H54 (cell line): ENCODE results near the gene C1orf56.

ENCODE experiments used
- DNase-seq: peaks from one replicate; pipeline ENCODE4 v3.0.0; 2011; ENCODE audit warnings: low spot score, mixed read lengths; ENCODE audit not compliant: insufficient read length
- FAIRE-seq: peaks from 3 replicates; lab custom pipeline; 2011; peaks lifted over from hg19 to GRCh38; lab: Jason Lieb, UNC
- POLR2A ChIP-seq: IDR thresholded peaks from 2 replicates; pipeline ENCODE4 v1.6.1; 2011; ENCODE audit warnings: low read depth, mild to moderate bottlenecking, low read length

The C1orf56 gene

DNA sequence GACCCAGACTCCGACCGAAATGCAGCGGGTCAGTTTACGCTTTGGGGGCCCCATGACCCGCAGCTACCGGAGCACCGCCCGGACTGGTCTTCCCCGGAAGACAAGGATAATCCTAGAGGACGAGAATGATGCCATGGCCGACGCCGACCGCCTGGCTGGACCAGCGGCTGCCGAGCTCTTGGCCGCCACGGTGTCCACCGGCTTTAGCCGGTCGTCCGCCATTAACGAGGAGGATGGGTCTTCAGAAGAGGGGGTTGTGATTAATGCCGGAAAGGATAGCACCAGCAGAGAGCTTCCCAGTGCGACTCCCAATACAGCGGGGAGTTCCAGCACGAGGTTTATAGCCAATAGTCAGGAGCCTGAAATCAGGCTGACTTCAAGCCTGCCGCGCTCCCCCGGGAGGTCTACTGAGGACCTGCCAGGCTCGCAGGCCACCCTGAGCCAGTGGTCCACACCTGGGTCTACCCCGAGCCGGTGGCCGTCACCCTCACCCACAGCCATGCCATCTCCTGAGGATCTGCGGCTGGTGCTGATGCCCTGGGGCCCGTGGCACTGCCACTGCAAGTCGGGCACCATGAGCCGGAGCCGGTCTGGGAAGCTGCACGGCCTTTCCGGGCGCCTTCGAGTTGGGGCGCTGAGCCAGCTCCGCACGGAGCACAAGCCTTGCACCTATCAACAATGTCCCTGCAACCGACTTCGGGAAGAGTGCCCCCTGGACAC, 534 bp downstream of the C1orf56 start:
- DNase-seq: peak; percentile 86
- no peak for FAIRE-seq
- TF ChIP-seq POLR2A: peak; percentile 61

DNA sequence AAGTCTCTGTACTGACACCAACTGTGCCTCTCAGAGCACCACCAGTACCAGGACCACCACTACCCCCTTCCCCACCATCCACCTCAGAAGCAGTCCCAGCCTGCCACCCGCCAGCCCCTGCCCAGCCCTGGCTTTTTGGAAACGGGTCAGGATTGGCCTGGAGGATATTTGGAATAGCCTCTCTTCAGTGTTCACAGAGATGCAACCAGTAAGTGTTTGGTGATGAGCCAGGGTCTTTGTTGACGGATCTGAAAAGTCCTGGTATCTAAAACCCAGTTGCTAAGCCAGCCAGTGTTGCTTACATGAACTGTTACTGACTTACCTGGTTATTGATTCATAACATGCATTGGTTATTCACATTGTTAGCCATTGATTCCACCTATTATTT, 1.1 kb downstream of the C1orf56 start:
- no peak for DNase-seq
- no peak for FAIRE-seq
- TF ChIP-seq POLR2A: no peak

DNA sequence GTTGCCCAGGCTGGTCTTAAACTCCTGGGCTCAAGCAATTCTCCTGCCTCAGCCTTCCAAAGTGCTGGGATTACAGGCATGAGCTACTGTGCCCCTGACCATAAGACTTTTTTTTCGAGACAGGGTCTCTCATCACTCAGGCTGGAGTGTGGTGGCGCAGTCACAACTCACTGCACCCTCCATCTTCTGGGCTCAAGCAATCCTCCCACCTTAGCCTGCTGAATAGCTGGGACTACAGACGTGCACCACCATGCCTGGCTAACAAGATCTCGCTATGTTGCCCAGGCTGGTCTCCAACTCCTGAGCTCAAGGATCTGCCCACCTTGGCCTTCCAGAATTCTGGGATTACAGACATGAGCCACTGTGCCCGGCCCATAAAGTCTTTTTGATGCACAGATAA, 1.9 kb downstream of the C1orf56 start:
- no peak for DNase-seq
- no peak for FAIRE-seq
- TF ChIP-seq POLR2A: 0 out of 2 replicates have a peak, but pooled peaks have one; percentile 20

DNA sequence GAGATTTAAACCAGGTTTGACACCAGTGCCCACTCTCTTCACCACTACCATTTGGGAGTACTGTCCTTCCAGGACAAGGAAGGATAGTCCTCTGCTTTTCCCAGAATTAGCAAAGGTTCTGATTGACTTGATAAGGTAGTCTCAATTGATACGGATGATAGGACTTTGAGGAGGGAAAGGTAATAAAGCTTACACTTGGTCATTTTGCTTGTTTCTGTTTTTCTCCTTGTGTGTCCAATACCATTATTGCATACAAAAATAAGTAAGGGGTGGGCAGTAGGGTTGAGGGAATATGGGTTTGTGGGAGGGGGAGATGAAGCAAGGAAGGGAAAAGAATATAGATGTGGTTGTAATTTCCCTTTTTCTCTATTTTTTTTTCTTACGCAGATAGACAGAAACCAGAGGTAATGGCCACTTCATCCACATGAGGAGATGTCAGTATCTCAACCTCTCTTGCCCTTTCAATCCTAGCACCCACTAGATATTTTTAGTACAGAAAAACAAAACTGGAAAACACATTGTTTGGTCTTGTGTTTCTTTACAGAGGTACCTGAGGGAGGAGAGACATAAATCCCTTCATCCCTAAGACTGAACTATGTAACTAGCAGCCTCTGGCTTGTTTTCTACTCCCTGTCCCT, 2.6 kb downstream of the C1orf56 start:
- FAIRE-seq (no peak), DNase-seq (no peak)

DNA sequence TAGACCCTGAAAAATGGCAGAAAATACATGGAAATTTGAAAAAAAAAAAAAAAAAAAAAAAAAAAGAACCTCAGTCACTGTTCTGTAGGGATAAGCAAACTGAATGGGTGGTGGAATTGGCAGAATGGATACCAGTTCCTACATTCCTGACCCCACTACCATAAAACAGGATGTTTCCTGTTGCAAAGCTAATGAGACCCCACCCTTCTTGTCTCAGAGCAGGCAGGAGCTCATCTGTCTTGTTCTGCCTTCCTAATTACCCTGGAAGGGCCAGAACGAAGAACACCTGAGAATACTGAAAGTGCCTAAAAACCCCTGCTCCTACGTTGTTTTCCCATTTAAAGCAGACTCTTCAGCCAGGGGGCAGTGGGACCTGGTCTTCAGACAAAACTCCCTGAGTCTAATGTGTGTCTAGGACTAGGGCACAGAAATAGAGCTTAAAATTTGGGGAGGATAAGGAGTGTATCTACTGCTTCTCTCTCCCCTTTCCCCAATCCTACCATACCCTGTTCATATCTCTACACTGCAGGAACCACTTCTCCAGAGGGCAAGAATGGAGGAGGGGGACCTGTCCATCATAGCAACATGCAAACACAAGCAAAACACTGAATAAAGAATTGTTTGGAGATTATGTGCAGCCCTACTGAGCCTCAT, 3.9 kb downstream of the C1orf56 start:
- DNase-seq (no peak), FAIRE-seq (no peak)
- TF ChIP-seq POLR2A: no peak

More for the DNA sequence above, 2.6 kb downstream of the C1orf56 start:
- TF ChIP-seq POLR2A: no peak

DNA sequence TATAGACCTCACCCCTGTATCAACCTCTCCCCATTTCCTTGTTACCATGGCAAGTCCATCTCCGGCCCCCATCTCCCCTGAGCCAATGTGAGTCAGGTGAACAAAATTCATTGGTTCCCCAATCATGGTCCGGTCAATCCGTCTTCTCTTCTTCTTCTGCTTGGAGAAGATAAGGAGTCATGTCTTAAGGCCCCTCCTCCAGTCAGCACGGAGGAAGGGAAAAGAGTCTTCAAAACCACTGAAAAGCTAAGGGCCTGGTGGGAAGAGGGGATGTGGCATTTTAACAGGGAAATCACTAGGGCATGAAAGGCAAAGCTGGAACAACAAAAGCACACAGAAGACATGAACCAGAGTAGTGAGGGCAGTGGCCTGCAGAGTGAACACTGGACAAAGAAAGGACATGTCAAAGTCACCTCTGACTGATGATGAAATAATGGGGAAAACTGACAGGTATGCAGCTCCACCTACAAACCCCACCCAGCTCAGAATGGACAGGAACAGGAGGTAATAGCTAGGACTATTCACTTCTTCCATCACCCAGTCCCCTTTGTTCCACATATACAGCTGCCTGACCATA, 7.5 kb downstream of the C1orf56 start:
- no peak for FAIRE-seq
- TF ChIP-seq POLR2A: no peak
- DNase-seq: no peak

DNA sequence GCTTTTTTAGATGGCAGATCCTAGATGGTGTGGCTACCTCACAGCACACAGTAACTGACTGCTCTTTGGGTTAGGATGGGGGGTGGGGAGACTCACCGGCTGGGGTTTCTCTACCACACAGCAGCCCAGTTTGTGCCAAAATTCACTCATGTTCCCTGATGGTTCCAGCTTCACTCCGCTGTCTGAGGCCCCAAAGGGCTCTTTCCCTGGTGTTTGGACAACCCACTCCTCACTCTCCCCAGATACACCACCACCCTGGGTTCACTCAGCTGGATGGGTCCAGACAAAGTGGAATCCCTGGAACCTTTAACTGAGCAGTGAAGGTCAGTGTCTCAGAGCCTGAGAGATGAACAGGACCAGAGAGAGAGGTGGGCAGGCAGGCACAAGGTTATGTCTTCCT, 8.0 kb downstream of the C1orf56 start:
- TF ChIP-seq POLR2A: no peak
- FAIRE-seq (no peak), DNase-seq (no peak)

DNA sequence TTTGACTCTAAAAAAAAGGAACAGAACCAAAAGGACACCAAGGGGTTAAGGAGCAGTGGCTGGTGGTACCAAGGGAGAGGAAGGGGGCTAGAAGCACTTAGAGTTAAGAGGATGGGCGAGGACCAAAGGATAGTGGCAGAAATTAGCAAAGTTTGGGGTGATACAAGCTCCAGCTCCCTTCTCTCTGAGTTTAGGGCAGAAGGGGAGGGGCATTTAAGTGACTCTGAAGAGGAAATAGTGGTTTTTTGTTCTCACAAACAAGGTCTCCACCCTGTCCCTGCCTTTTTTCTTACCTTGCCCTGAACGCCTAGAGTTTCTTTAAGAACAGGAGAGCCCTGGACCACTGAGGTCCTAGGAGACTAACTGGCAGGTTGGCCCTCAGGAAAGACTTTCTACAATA, 8.6 kb downstream of the C1orf56 start:
- DNase-seq (no peak), FAIRE-seq (no peak)
- no peak for TF ChIP-seq POLR2A

DNA sequence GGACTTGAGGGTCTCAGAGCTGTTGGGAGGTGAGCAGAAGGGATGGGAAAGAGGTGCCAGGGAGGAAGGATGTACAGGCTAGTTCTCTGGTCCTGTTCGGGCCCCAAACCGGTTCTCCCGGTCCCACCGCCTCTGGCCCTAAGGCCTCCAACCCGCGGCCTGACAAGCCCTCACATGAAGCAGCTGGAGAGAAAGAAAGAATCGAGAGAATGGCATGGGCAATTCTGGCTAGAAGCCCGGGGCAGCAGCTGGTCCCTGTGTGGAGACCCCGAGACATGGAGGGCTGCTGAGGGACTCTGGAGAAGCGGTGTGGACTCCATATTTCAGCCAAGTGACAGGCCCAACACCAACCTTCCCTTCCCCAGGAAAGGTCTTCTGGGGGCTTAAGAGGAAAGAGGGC, 11.1 kb downstream of the C1orf56 start:
- no peak for DNase-seq
- no peak for TF ChIP-seq POLR2A
- FAIRE-seq: no peak

DNA sequence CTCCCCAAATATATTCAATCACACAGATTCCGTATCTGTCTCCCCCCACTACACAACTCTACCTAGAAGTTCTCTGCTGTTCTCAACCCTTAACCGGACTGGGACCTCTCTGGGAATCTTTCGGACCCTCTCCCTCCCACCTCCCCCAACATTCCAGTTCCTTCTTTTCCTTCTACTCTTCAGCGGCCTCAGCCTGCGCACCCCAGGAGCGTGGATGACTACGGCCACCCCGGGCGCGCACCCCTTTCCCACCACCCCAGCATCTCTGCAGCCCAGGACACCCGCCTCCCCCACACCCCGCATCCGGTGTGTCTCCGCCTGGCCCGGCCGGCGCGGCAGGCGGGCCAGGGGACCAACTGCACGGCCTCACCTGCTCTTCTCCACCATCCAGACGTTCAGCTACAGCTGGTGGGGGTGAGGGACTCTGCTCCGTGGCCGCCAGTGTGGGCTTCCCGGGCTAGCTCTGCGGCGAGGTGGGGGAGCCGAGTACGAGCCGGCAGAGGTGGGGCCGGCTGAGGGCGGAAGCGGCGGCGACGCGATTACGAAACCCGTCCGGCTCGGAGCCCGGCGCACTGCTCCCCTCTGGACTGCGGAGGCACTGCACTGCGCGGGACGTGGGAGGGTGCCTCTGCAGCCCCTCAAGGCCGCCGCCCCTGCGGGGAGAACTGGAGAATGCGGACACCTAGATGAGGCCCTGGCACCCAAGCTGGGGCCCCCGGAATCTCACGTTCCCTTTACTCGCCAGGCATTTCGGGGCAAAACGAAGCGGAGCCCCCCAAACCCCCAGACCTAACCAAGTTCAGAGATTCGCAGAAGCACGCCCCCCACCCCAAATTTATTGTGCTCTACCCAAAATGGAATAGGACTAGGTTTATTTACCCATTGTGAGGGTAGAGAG, 11.8 kb downstream of the C1orf56 start, which contains the start of gene CDC42SE1:
Gene CDC42SE1 (minus strand): TSS at position 514 of the 898 bp plus-strand sequence. CDS start 3,892 bp downstream, outside the sequence.
- no peak for FAIRE-seq
- DNase-seq: peak; percentile 94
- TF ChIP-seq POLR2A: peak; percentile 96

DNA sequence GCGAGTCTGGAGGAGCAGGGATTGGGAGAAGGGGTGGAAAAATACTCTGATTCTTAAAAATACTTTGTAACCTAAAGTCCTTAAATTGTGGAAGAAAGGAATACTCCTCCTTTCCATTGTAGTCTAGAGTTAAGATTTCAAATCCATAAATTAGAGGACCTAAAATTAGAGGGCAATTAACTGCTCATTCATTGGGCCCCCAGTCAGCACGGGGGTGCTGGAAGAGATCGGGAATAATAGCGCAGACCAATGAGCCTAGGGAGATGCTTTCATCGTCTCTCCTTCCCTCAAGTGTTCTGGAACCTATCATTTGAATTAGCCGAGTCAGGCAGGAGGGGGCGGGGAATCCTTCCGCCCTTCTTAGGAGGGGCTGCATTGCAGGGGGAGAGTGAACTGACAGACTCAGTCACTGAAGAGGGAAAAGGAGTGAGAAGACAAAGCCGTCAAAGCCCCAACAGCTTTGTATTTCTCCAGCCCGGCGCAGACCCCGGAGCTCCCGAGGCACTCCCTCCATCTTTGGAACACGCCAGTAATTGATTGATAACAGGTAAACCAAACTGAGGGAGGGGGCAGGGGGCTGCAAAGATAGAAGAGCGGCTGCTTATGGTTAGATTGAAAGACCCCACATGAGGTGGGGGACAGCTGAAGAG, 12.6 kb downstream of the C1orf56 start, which contains the start of gene MLLT11:
Gene MLLT11 (plus strand): TSS at position 391 of the 650 bp plus-strand sequence. CDS start 6,828 bp downstream, outside the sequence.
- FAIRE-seq (no peak), DNase-seq (peak; percentile 54)
- peak; percentile 58; the same call in 1 of the 2 replicates for TF ChIP-seq POLR2A

DNA sequence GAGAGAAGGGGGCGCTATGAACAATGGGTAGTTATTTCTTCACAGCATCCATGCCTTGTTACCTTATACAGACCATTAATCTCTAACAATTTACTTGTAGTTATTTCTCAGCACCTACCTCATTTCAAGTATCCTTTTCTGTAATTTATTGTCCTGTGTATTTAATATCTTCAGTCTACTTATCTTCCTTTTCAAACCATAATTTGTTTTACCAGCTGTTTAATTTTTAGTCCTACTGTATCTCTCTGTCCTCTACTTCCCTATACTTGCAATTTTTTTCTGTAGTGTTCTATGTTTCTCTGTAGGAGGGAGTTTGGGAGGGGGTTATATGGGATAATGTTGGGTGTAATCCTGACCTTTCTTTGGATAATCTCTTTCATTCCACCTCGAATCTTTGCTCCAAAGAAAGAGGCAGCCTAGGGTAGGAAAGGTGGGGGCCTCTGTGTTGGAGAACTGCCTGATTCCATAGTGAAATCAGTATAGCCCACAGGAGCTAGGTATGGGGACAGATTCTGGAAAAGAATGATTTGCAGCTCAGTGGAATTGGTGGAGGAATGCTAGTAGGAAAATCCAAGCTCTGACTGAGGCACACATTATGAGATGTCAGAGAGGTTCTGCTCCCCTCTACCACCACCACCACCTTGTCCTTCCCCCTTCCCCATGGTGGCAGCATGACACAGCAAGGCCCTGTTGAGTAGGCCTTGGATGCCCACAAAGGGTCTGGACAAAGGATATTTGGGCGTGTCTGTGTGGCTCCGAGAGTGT, 13.3 kb downstream of the C1orf56 start:
- no peak for TF ChIP-seq POLR2A
- DNase-seq (no peak), FAIRE-seq (no peak)
